Adrenal gland (tissue), 12 donors: ENCODE data around the gene KATNAL2. TPM values are rescaled to one million over a fixed set of nuclear protein-coding genes. Genes with fewer than 3 reads are reported as not detected.
A peak's percentile ranks its signal among the peaks of the same experiment; 100 is the strongest.

Experiments used
- DNase-seq, 7 donors: peaks; one replicate each; pipeline ENCODE4 v3.0.0-alpha.2; 2019 to 2020
- H3K27ac ChIP-seq, 5 donors: fragments of 200-600 bp; sonication (generic) in 4 of 5; 1 replicate in 3 of 5; 2 replicates in 2 of 5; pipeline versions ENCODE4 v1.5.1 to v1.8.0; 2016 to 2020; ENCODE audit warnings: mild to moderate bottlenecking in 1 of 5
- H3K27me3 ChIP-seq: fragments of 200-600 bp; 2 replicates; pipeline ENCODE4 v1.8.0; 2021
- H3K36me3 ChIP-seq, 2 donors: fragments of 200-600 bp; replicated peaks in 1 of 2; 1 replicate in 1 of 2; 2 replicates in 1 of 2; pipeline versions ENCODE4 v1.5.1 to v1.8.0; 2018 to 2022
- H3K4me1 ChIP-seq, 2 donors: fragments of 200-600 bp; replicated peaks in 1 of 2; 1 replicate in 1 of 2; 2 replicates in 1 of 2; pipeline versions ENCODE4 v1.5.1 to v1.8.0; 2018 to 2021
- H3K4me3 ChIP-seq, 4 donors: fragments of 200-600 bp; sonication (generic) in 3 of 4; one replicate each; pipeline ENCODE4 v1.5.1; 2016 to 2018
- H3K9me3 ChIP-seq, 3 donors: fragments of 200-600 bp; sonication (generic) in 1 of 3; replicated peaks in 1 of 3; 1 replicate in 2 of 3; 2 replicates in 1 of 3; pipeline versions ENCODE4 v1.5.1 to v1.8.0; 2016 to 2021
- POLR2A ChIP-seq, 2 donors: fragments of 450-650 bp; IDR thresholded peaks; one replicate each; pipeline ENCODE4 v1.6.1; 2017; ENCODE audit warnings: antibody characterized with exemption in 2 of 2, mild to moderate bottlenecking in 2 of 2, moderate library complexity in 1 of 2
- intact Hi-C, 2 donors: fragments of 100-400 bp; cut with DNase I; formaldehyde crosslinking; loops; one replicate each; pipeline versions ENCODE4 v1.14.1 to v1.15.0; 2022 to 2023
- polyA plus RNA-seq, 3 donors: library from polyadenylated mRNA; stranded (reverse); fragments of 200-250 nt in 2 of 3; fragments of 350-450 nt in 1 of 3; fragmentation: Illumina TruSeq in 1 of 3; extraction: RNeasy Lipid Tissue Mini Kit (QIAGEN cat#74804) in 1 of 3; gene quantifications; one replicate each; pipeline ENCODE4 v1.2.3, GENCODE V29; 2013 to 2014
- small RNA-seq, 2 donors: library from RNA; depleted of rRNA; stranded (forward); fragments of <200 nt; gene quantifications; one replicate each; pipeline ENCODE3, GENCODE V24; 2016
- total RNA-seq, 9 donors: library from RNA; depleted of rRNA in 4 of 9; stranded (reverse); fragments of >200 nt in 4 of 9; fragments of 120-200 nt in 1 of 9; fragmentation: NEBNext Ultra II Directional in 1 of 9; extraction: Animal tissue kit (Norgen Biotek cat#: 25700) in 1 of 9; gene quantifications; one replicate each; pipeline versions ENCODE4 v1.1.0 to v1.2.4, GENCODE V29; 2013 to 2023
- donor health status: healthy with polysubstance abuse.
- donor health status: Bipolar disorder and iron deficiency.
- donor health status: DM: yes; HTN: yes; CAD: no.
- donor health status: DM: no; HTN: no; CAD: no.
- donor health status: DM: no; HTN: no; CAD: no.
- donor health status: DM: yes; HTN: yes; CAD: no.

The KATNAL2 gene
- total and polyA plus RNA-seq, 12 donors = 0.48 to 11.6 (median 4.0) TPM

GRCh38 chr18:47151439-47151838 lies 234.0 kb downstream of the KATNAL2 start:
- DNase-seq = no peak
- intact Hi-C loops = no loop called here
- peaks cover 0 to 17% of the 10 kb centered on the region in 2 donors for H3K36me3 ChIP-seq
- H3K4me1 ChIP-seq = peaks cover 8 to 38% of the 10 kb centered on the region in 2 donors
- peak overlapping the region in 1 of 5 donors; percentile 93 for H3K27ac ChIP-seq
- H3K4me3 ChIP-seq = peak overlapping the region in 2 of 4 donors; percentile 76 to 81
- no peaks in the 10 kb centered on the region for H3K9me3 ChIP-seq
- H3K27me3 ChIP-seq = no peaks in the 10 kb centered on the region
- TF ChIP-seq POLR2A (IDR thresholded peaks at IDR 0.05) = no peak

Small RNA genes within 50 kb of the gene (small RNA-seq; reads per million reads assigned to genes)
- gene AC012254.4 = 0 reads per million in 2 donors

Other genes starting within 250 kb of the KATNAL2 start
- 10 to 100 TPM in 8 of 9 donors, 1 to 10 TPM in 1; 8.9 to 77.5 (median 20.0) TPM for gene ST8SIA5, start 160.5 kb upstream of the KATNAL2 start, total RNA-seq
- 10 to 100 TPM; 18.4 to 47.2 (median 30.2) TPM for gene ST8SIA5, start 160.5 kb upstream of the KATNAL2 start, polyA plus RNA-seq
- 10 to 100 TPM; 11.6 to 52.9 (median 38.1) TPM for gene PIAS2, start 95 bp upstream of the KATNAL2 start, total RNA-seq
- 10 to 100 TPM in 1 of 3 donors, 1 to 10 TPM in 2; 4.7 to 25.5 (median 7.2) TPM for gene PIAS2, start 95 bp upstream of the KATNAL2 start, polyA plus RNA-seq
- not detected for gene ELOA2, start 118.0 kb downstream of the KATNAL2 start, total RNA-seq
- gene ELOA2, start 118.0 kb downstream of the KATNAL2 start, polyA plus RNA-seq = not detected
- 10 to 100 TPM; 26.9 to 91.1 (median 69.6) TPM for gene HDHD2, start 232.9 kb downstream of the KATNAL2 start, total RNA-seq
- 100 to 1,000 TPM in 1 of 3 donors, 10 to 100 TPM in 2; 23.5 to 100 (median 42.0) TPM for gene HDHD2, start 232.9 kb downstream of the KATNAL2 start, polyA plus RNA-seq